ENCODE results near the gene APOE.

GRCh38 chr19:44897835-44898234 is 7.8 kb upstream of the APOE start:
- TF ChIP-seq CTCF (conservative IDR thresholded peaks at IDR 0.05; ENCODE audit: low read depth in 2 of 2): no peak
- TF ChIP-seq EZH2phosphoT487 (IDR thresholded peaks at IDR 0.05; ENCODE audit: unreplicated experiment): no peak
- no peak for TF ChIP-seq EZH2 (IDR thresholded peaks at IDR 0.05; ENCODE audit: low read depth, unreplicated experiment)
- no peak for TF ChIP-seq REST (IDR thresholded peaks at IDR 0.05; ENCODE audit: unreplicated experiment)

All from GM23338 (cell line).